ENCODE results near the gene COX7A2.
A peak's percentile ranks its signal among the peaks of the same experiment; 100 is the strongest.

Gene COX7A2

DNA sequence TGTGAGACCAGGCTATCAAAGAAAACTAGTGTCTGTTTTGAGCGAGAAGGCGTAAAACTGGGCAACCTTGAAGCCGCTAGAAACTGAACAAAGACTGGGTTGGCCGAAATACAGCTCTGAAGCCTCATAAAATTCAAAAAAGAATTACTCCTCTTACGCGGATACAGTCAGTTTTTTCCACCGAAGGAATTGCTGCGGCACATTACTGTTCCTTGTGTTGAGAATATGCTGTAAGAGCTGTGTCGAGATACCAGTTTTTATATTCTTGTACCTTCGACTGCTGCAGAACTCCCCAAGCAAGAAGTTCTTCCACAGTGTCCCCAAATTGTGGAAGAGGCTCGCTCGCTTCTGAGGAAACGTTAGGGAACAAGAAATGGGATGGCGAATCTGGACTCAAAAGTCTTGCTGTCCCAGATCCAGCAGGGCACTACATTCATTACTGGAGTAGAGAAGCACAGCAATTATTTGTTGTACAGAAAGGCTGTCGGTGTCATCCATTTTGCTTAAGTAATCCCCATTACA, 523 bp upstream of the COX7A2 start:
- Histone ChIP-seq H2AFZ (ENCODE audit: low read depth, low read length) (peak overlapping the region; percentile 91), H3K27me3 (ENCODE audit: insufficient read depth, low read length, poor library complexity) (no peaks in the 10 kb centered on the region), H3K9me3 (ENCODE audit: insufficient read depth, low read length, severe bottlenecking) (no peaks in the 10 kb centered on the region), H3K79me2 (ENCODE audit: insufficient read depth, low read length) (peaks cover 39% of the 10 kb centered on the region), H3K36me3 (ENCODE audit: insufficient read depth, low read length) (peaks cover 22% of the 10 kb centered on the region), H3K4me1 (ENCODE audit: insufficient read depth, low read length) (peaks cover 32% of the 10 kb centered on the region), H3K4me2 (ENCODE audit: insufficient read depth, low read length) (peak overlapping the region; percentile 74), H3K4me3 (ENCODE audit: low read depth in 1 of 2, low read length in 2 of 2) (peak overlapping the region; percentile 98; a peak in 3 of 4 replicates), H3K27ac (ENCODE audit: low read length) (peak overlapping the region; percentile 99), H3K9ac (ENCODE audit: low read depth, low read length) (peak overlapping the region; percentile 82), H4K20me1 (ENCODE audit: insufficient read depth, low read length) (peaks cover 10% of the 10 kb centered on the region; the same call in 1 of the 2 replicates)
- DNase-seq = no peak
- TF ChIP-seq, protein P1, sequence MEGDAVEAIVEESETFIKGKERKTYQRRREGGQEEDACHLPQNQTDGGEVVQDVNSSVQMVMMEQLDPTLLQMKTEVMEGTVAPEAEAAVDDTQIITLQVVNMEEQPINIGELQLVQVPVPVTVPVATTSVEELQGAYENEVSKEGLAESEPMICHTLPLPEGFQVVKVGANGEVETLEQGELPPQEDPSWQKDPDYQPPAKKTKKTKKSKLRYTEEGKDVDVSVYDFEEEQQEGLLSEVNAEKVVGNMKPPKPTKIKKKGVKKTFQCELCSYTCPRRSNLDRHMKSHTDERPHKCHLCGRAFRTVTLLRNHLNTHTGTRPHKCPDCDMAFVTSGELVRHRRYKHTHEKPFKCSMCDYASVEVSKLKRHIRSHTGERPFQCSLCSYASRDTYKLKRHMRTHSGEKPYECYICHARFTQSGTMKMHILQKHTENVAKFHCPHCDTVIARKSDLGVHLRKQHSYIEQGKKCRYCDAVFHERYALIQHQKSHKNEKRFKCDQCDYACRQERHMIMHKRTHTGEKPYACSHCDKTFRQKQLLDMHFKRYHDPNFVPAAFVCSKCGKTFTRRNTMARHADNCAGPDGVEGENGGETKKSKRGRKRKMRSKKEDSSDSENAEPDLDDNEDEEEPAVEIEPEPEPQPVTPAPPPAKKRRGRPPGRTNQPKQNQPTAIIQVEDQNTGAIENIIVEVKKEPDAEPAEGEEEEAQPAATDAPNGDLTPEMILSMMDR (IDR thresholded peaks at IDR 0.05; ENCODE audit: borderline replicate concordance, extremely low read depth, low read length, poor library complexity, severe bottlenecking) = no peak
- no peak for TF ChIP-seq EZH2 (IDR thresholded peaks at IDR 0.05; ENCODE audit: borderline replicate concordance, low read depth, low read length, severe bottlenecking)
- no peak for ATAC-seq (ENCODE audit: insufficient read depth, low read depth)

DNA sequence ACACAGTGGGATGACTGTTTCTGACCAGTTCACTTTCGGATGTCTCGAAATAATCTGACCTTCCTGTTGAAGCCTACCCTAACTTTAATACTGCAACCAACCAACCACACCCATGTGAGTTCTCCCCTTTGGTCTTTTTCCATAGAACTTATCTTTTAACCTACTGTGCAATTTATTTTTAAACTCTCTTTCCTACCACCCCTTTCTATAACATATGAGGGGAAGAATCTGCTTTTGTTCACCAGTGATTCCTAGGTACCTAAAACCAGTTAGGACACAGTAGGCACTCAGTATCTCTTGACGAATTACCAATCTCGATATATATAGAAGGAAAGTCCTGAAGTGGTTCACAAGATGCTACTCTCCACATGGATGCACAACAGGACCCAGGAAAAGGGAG, 7.0 kb downstream of the COX7A2 start:
- H3K79me2 ChIP-seq (ENCODE audit: insufficient read depth, low read length) = peaks cover 23% of the 10 kb centered on the region
- ATAC-seq (ENCODE audit: insufficient read depth, low read depth) (no peak; the same call in 2 of the 3 replicates), DNase-seq (no peak)
- no peak overlapping the region for H2AFZ ChIP-seq (ENCODE audit: low read depth, low read length)
- H3K27me3 ChIP-seq (ENCODE audit: insufficient read depth, low read length, poor library complexity) = no peaks in the 10 kb centered on the region
- no peak overlapping the region for H3K4me3 ChIP-seq (ENCODE audit: low read depth in 1 of 2, low read length in 2 of 2)
- H3K9ac ChIP-seq (ENCODE audit: low read depth, low read length) = no peak overlapping the region
- H4K20me1 ChIP-seq (ENCODE audit: insufficient read depth, low read length) = peaks cover 17% of the 10 kb centered on the region; the same call in 1 of the 2 replicates
- no peaks in the 10 kb centered on the region for H3K9me3 ChIP-seq (ENCODE audit: insufficient read depth, low read length, severe bottlenecking)
- H3K4me2 ChIP-seq (ENCODE audit: insufficient read depth, low read length) = no peak overlapping the region
- TF ChIP-seq EZH2 (IDR thresholded peaks at IDR 0.05; ENCODE audit: borderline replicate concordance, low read depth, low read length, severe bottlenecking) = no peak
- TF ChIP-seq, protein P1 (IDR thresholded peaks at IDR 0.05; ENCODE audit: borderline replicate concordance, extremely low read depth, low read length, poor library complexity, severe bottlenecking) = no peak
- H3K36me3 ChIP-seq (ENCODE audit: insufficient read depth, low read length) = peaks cover 39% of the 10 kb centered on the region
- H3K27ac ChIP-seq (ENCODE audit: low read length) = no peak overlapping the region
- H3K4me1 ChIP-seq (ENCODE audit: insufficient read depth, low read length) = peaks cover 9% of the 10 kb centered on the region

DNA sequence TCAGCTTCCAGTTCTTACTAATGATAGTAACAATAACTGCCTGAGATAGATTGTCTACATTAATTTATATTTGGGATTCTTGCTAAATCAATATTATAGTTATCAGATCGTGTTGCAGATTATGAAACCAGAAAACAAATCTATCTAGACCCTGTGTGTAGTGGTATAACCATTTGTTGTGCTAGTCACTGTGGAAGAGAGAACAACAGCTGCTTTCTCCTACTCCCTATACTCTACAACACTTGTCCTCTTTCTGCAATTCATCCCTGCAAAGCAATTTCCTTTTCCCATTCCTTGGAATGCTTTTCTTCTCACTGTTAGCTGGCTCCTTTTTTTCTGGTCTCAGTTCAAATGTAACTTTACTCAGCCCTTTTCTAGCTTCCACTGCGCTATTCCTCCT, 8.3 kb downstream of the COX7A2 start:
- Histone ChIP-seq H3K27me3 (ENCODE audit: insufficient read depth, low read length, poor library complexity) (no peaks in the 10 kb centered on the region), H4K20me1 (ENCODE audit: insufficient read depth, low read length) (peaks cover 14% of the 10 kb centered on the region; the same call in 1 of the 2 replicates), H3K4me2 (ENCODE audit: insufficient read depth, low read length) (no peak overlapping the region), H3K27ac (ENCODE audit: low read length) (no peak overlapping the region), H3K36me3 (ENCODE audit: insufficient read depth, low read length) (peaks cover 29% of the 10 kb centered on the region), H3K9me3 (ENCODE audit: insufficient read depth, low read length, severe bottlenecking) (no peaks in the 10 kb centered on the region), H2AFZ (ENCODE audit: low read depth, low read length) (no peak overlapping the region), H3K4me3 (ENCODE audit: low read depth in 1 of 2, low read length in 2 of 2) (no peak overlapping the region), H3K9ac (ENCODE audit: low read depth, low read length) (no peak overlapping the region), H3K4me1 (ENCODE audit: insufficient read depth, low read length) (no peaks in the 10 kb centered on the region), H3K79me2 (ENCODE audit: insufficient read depth, low read length) (peaks cover 9% of the 10 kb centered on the region)
- TF ChIP-seq, protein P1 (IDR thresholded peaks at IDR 0.05; ENCODE audit: borderline replicate concordance, extremely low read depth, low read length, poor library complexity, severe bottlenecking) = no peak
- no peak for TF ChIP-seq EZH2 (IDR thresholded peaks at IDR 0.05; ENCODE audit: borderline replicate concordance, low read depth, low read length, severe bottlenecking)
- DNase-seq (no peak), ATAC-seq (ENCODE audit: insufficient read depth, low read depth) (0 out of 3 replicates have a peak, but pooled peaks have one; percentile 27)
